NB4 (cell line): ENCODE measurements around the gene BTN1A1.

Source experiments
- DNase-seq: peaks from one replicate; pipeline ENCODE4 v3.0.0; 2010; ENCODE audit warnings: low read depth
- H3K4me3 ChIP-seq: one replicate; pipeline ENCODE4 v1.5.1; 2011; ENCODE audit warnings: mild to moderate bottlenecking, low read depth, low read length, moderate library complexity
- MAX ChIP-seq: IDR thresholded peaks from 2 replicates; pipeline ENCODE4 v1.6.1; 2011; ENCODE audit warnings: low read depth, low read length
- MYC ChIP-seq: IDR thresholded peaks from 2 replicates; pipeline ENCODE4 v1.6.1; 2011; ENCODE audit warnings: low read depth, low read length
- POLR2A ChIP-seq: IDR thresholded peaks from 2 replicates; pipeline ENCODE4 v1.6.1; 2011; ENCODE audit warnings: mild to moderate bottlenecking; ENCODE audit not compliant: insufficient read length; ENCODE audit errors: extremely low read depth
- TF ChIP-seq, protein P1 (sequence below): IDR thresholded peaks from one replicate; pipeline ENCODE4 v1.5.1; 2012; ENCODE audit warnings: low read depth, low read length

The BTN1A1 gene

GRCh38 chr6:26552205-26552604 lies 52.1 kb downstream of the BTN1A1 start:
- DNase-seq: no peak
- H3K4me3 ChIP-seq: no peak overlapping the region
- TF ChIP-seq MAX (no peak), POLR2A (no peak), MYC (no peak)
- TF ChIP-seq, protein P1, sequence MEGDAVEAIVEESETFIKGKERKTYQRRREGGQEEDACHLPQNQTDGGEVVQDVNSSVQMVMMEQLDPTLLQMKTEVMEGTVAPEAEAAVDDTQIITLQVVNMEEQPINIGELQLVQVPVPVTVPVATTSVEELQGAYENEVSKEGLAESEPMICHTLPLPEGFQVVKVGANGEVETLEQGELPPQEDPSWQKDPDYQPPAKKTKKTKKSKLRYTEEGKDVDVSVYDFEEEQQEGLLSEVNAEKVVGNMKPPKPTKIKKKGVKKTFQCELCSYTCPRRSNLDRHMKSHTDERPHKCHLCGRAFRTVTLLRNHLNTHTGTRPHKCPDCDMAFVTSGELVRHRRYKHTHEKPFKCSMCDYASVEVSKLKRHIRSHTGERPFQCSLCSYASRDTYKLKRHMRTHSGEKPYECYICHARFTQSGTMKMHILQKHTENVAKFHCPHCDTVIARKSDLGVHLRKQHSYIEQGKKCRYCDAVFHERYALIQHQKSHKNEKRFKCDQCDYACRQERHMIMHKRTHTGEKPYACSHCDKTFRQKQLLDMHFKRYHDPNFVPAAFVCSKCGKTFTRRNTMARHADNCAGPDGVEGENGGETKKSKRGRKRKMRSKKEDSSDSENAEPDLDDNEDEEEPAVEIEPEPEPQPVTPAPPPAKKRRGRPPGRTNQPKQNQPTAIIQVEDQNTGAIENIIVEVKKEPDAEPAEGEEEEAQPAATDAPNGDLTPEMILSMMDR: no peak

GRCh38 chr6:26552640-26553188 lies 52.6 kb downstream of the BTN1A1 start:
- TF ChIP-seq, protein P1: no peak
- TF ChIP-seq MAX: no peak
- no peak for TF ChIP-seq MYC
- TF ChIP-seq POLR2A: no peak
- no peak for DNase-seq
- peak overlapping the region; percentile 88 for H3K4me3 ChIP-seq

DNA sequence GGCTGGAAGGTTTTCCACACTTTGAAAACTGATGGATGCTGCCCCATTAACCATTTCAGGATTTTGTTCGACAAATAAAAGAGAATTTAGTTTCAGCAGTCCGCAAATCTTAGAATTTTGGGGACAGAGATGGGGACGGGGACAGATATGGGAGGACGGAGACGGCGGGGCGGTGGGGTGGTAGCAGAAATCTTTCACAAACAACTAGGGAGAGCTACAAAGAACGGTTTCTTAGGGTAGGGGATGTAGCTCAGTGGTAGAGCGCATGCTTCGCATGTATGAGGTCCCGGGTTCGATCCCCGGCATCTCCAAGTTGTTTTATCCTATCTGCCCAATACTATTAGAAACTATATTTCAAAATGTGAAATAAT lies 53.1 kb downstream of the BTN1A1 start:
- H3K4me3 ChIP-seq: peak overlapping the region; percentile 88
- peak; percentile 78 for DNase-seq
- TF ChIP-seq POLR2A: no peak
- TF ChIP-seq MYC: peak; percentile 61; the same call in 1 of the 2 replicates
- TF ChIP-seq MAX: peak; percentile 51; the same call in 1 of the 2 replicates

DNA sequence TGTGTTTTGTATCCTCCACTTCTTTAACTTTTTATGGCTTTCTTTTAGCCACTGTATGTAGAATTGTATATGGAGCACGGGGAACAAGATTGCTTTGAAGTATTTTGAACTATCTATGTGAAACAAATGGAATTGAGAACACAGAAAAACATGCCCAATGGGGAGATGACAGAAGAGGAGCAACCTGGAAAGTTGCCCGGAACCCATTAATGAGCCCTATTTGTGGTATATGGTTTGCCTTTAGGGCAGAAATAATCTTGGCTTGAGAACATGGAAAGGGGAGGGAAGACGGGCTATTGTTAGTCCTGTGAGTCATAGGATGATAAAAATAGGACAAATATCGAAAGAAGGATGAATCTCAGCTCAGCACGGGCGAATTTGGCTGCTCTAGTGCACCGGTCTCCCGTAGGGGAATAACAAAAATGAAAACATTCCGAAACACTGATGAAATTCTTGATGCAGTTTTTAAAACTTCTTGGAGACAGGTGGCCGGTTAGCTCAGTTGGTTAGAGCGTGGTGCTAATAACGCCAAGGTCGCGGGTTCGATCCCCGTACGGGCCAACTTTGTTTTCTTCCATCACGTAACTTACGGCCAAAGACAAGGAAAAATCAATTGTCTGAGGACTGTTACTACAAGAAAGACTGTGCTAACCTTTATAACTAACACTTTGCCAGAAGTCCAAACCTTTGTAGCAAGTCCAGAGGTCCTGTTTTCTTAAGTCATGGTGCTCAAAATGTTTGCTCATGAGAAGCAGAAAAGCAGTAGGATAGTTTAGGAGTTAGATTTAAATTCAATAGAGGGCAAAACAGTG lies 53.7 kb downstream of the BTN1A1 start:
- peak overlapping the region; percentile 88 for H3K4me3 ChIP-seq
- peak; percentile 33; the same call in 1 of the 2 replicates for TF ChIP-seq MAX
- TF ChIP-seq, protein P1: no peak
- TF ChIP-seq MYC: no peak; the same call in 1 of the 2 replicates
- DNase-seq: peak; percentile 90

- no peak for TF ChIP-seq MAX
- no peak for DNase-seq
- H3K4me3 ChIP-seq: peak overlapping the region; percentile 73
These were observed 54.3 kb downstream of the BTN1A1 start for GRCh38 chr6:26554447-26554696.

- peak; percentile 81 for DNase-seq
- TF ChIP-seq MYC (no peak), MAX (peak; percentile 20; the same call in 1 of the 2 replicates), POLR2A (no peak)
- TF ChIP-seq, protein P1: no peak
- peak overlapping the region; percentile 73 for H3K4me3 ChIP-seq
These were observed 54.8 kb downstream of the BTN1A1 start for GRCh38 chr6:26554697-26555504.
